K562 (cell line): ENCODE measurements around the gene FAM81B. TPM values are rescaled to one million over a fixed set of nuclear protein-coding genes. Genes with fewer than 3 reads are reported as not detected.

ENCODE experiments used
- ATAC-seq: fragments of 200-7000 bp; cut with Tn5 transposase; 3 replicates; pipeline ENCODE4 v1.9.1; 2020; ENCODE audit warnings: moderate library complexity
- BruUV-seq: library from RNA; stranded (reverse); fragments of 400-500 nt; replicated peaks from 2 replicates; lab custom pipeline; 2021; lab: Mats Ljungman, UMichigan
- CTCF ChIA-PET: fragments of 300-600 bp; formaldehyde crosslinking; extraction: SDS; loops from one replicate; lab custom pipeline; 2021; ENCODE audit warnings: low intra/inter-chr PET ratio; lab: Yijun Ruan, JAX
- POLR2A ChIA-PET: fragments of 300-600, 350-650 bp; sonication (Branson Sonifier 250); formaldehyde crosslinking; extraction: SDS; loops from one replicate; lab custom pipeline; 2021; ENCODE audit warnings: antibody characterized with exemption, inconsistent platforms; lab: Yijun Ruan, JAX
- DNase-seq, 4 experiments: peaks; one replicate each; pipeline versions ENCODE4 v3.0.0 to v3.0.0-alpha.2; 2011 to 2018; ENCODE audit warnings: low spot score in 3 of 4, mixed read lengths in 3 of 4; ENCODE audit errors: extremely low read depth in 1 of 4
- FAIRE-seq: peaks from 2 replicates; lab custom pipeline; 2011; peaks lifted over from hg19 to GRCh38; lab: Jason Lieb, UNC
- H2AFZ ChIP-seq: 2 replicates; pipeline ENCODE4 v1.6.0; 2011; ENCODE audit warnings: low read depth, low read length, control low read depth, inconsistent platforms
- H3K27ac ChIP-seq: fragments of 200-600 bp; 3 replicates; pipeline ENCODE4 v1.8.0; 2011; ENCODE audit warnings: low read depth, mild to moderate bottlenecking, control low read depth, inconsistent platforms, low read length, moderate library complexity, mixed read lengths; ENCODE audit errors: extremely low read depth
- H3K27me3 ChIP-seq, 2 experiments: fragments of 300-600 bp in 1 of 2; 2 replicates in 1 of 2; 3 replicates in 1 of 2; pipeline versions ENCODE4 v1.6.0 to v1.8.0; 2011; ENCODE audit warnings: inconsistent platforms in 2 of 2, low read length in 2 of 2, mild to moderate bottlenecking in 1 of 2, mixed read lengths in 1 of 2, moderate library complexity in 1 of 2; ENCODE audit not compliant: control insufficient read depth in 2 of 2, insufficient read depth in 2 of 2
- H3K36me3 ChIP-seq: fragments of 300-600 bp; 3 replicates; pipeline ENCODE4 v1.8.0; 2011; ENCODE audit warnings: mild to moderate bottlenecking, low read length, inconsistent platforms; ENCODE audit not compliant: control insufficient read depth, insufficient read depth
- H3K4me1 ChIP-seq, 2 experiments: fragments of 200-600 bp in 1 of 2; replicated peaks in 1 of 2; 2 replicates in 1 of 2; 3 replicates in 1 of 2; pipeline versions ENCODE4 v1.5.1 to v1.8.0; 2011; ENCODE audit warnings: inconsistent platforms in 2 of 2, low read length in 2 of 2, mild to moderate bottlenecking in 1 of 2, mixed read lengths in 1 of 2, moderate library complexity in 1 of 2; ENCODE audit not compliant: control insufficient read depth in 2 of 2, insufficient read depth in 2 of 2
- H3K4me2 ChIP-seq: 2 replicates; pipeline ENCODE4 v1.6.1; 2011; ENCODE audit warnings: low read length, control low read depth, inconsistent platforms, mixed read lengths; ENCODE audit not compliant: insufficient read depth
- H3K4me3 ChIP-seq: fragments of 200-600 bp; sonication (generic), shearing (Covaris generic); 2 replicates; pipeline ENCODE4 v1.5.1; 2016; ENCODE audit warnings: control low read depth, inconsistent platforms
- H3K79me2 ChIP-seq: fragments of 200-600 bp; 3 replicates; pipeline ENCODE4 v1.8.0; 2011; ENCODE audit warnings: low read length, inconsistent platforms; ENCODE audit not compliant: control insufficient read depth, insufficient read depth
- H3K9ac ChIP-seq, 2 experiments: 2 replicates each; pipeline versions ENCODE4 v1.6.0 to v1.6.1; 2011; ENCODE audit warnings: low read depth in 2 of 2, low read length in 2 of 2, control low read depth in 1 of 2, inconsistent platforms in 1 of 2, mild to moderate bottlenecking in 1 of 2, mixed read lengths in 1 of 2; ENCODE audit not compliant: insufficient read depth in 1 of 2
- H3K9me1 ChIP-seq: one replicate; pipeline ENCODE4 v1.6.0; 2011; ENCODE audit warnings: inconsistent platforms, mild to moderate bottlenecking, low read length, moderate library complexity; ENCODE audit not compliant: control insufficient read depth, insufficient read depth
- H3K9me3 ChIP-seq: replicated peaks from 2 replicates; pipeline ENCODE4 v1.5.1; 2011; ENCODE audit warnings: low read depth, low read length, inconsistent platforms; ENCODE audit not compliant: control insufficient read depth, insufficient read depth
- H4K20me1 ChIP-seq: replicated peaks from 2 replicates; pipeline ENCODE4 v1.6.1; 2011; ENCODE audit warnings: low read length, inconsistent platforms, mixed read lengths; ENCODE audit not compliant: control insufficient read depth, insufficient read depth
- ARID4B ChIP-seq: sonication (generic); formaldehyde crosslinking; IDR thresholded peaks from 2 replicates; pipeline ENCODE4 v1.8.0; 2022; ENCODE audit warnings: mild to moderate bottlenecking, missing genetic modification reagents
- ASH1L ChIP-seq: fragments of 450-650 bp; IDR thresholded peaks from 2 replicates; pipeline ENCODE4 v1.6.1; 2018; ENCODE audit warnings: borderline replicate concordance, mild to moderate bottlenecking, low read depth; ENCODE audit not compliant: partially characterized antibody
- HNRNPH1 ChIP-seq: fragments of 200-400 bp; formaldehyde crosslinking; optimal IDR thresholded peaks from 2 replicates; pipeline ENCODE3; 2017; ENCODE audit warnings: low read depth, mild to moderate bottlenecking, low read length, moderate library complexity
- KLF1 ChIP-seq: fragments of 450-650 bp; IDR thresholded peaks from 2 replicates; pipeline ENCODE4 v1.6.1; 2016; ENCODE audit warnings: missing genetic modification characterization, missing compliant biosample characterization
- LCOR ChIP-seq: sonication (generic); formaldehyde crosslinking; IDR thresholded peaks from 2 replicates; pipeline ENCODE4 v1.8.0; 2022; ENCODE audit warnings: mild to moderate bottlenecking, missing genetic modification reagents
- NCOA1 ChIP-seq: fragments of 450-650 bp; IDR thresholded peaks from 2 replicates; pipeline ENCODE4 v1.6.1; 2016; ENCODE audit warnings: low read depth
- PCBP1 ChIP-seq: fragments of 200-400 bp; formaldehyde crosslinking; IDR thresholded peaks from 2 replicates; pipeline ENCODE4 v1.6.1; 2018; ENCODE audit warnings: mild to moderate bottlenecking, low read depth, low read length; ENCODE audit not compliant: poor library complexity, severe bottlenecking
- PRMT5 ChIP-seq: sonication (generic); formaldehyde crosslinking; IDR thresholded peaks from 2 replicates; pipeline ENCODE4 v1.5.0; 2020; ENCODE audit warnings: missing genetic modification reagents
- SAFB ChIP-seq: fragments of 200-400 bp; formaldehyde crosslinking; IDR thresholded peaks from 2 replicates; pipeline ENCODE4 v1.6.1; 2017; ENCODE audit warnings: low read depth, low read length, borderline replicate concordance
- SETDB1 ChIP-seq: IDR thresholded peaks from one replicate; pipeline ENCODE4 v1.6.1; 2012; ENCODE audit warnings: low read length, control low read depth, inconsistent platforms
- SMARCA4 ChIP-seq: fragments of 450-650 bp; IDR thresholded peaks from 2 replicates; pipeline ENCODE4 v1.6.1; 2016
- SRSF1 ChIP-seq: fragments of 200-400 bp; formaldehyde crosslinking; IDR thresholded peaks from 2 replicates; pipeline ENCODE4 v1.6.1; 2017; ENCODE audit warnings: mild to moderate bottlenecking, low read depth, low read length, moderate library complexity
- SRSF9 ChIP-seq: fragments of 200-400 bp; formaldehyde crosslinking; IDR thresholded peaks from 2 replicates; pipeline ENCODE4 v1.6.1; 2017; ENCODE audit warnings: low read depth, low read length, borderline replicate concordance
- ZNF695 ChIP-seq: fragments of 450-650 bp; formaldehyde crosslinking; IDR thresholded peaks from 2 replicates; pipeline ENCODE4 v1.4.0; 2020; ENCODE audit warnings: mild to moderate bottlenecking, moderate library complexity
- ZSCAN29 ChIP-seq: fragments of 450-650 bp; IDR thresholded peaks from 2 replicates; pipeline ENCODE4 v1.6.1; 2017
- WGBS: fragments of 100-300 bp; shearing (Covaris generic); methylation state at CpG from one replicate; pipeline ENCODE4 v1.1.6; 2016; ENCODE audit warnings: low coverage, mixed read lengths; ENCODE audit not compliant: insufficient coverage; ENCODE audit errors: missing lambda C conversion rate; 5-methylcytosine and 5-hydroxymethylcytosine counted together
- in situ Hi-C: fragments of 300-500 bp; cut with MboI; formaldehyde crosslinking; loops from 4 replicates; pipeline ENCODE4 v1.15.0; 2018; ENCODE audit warnings: inconsistent platforms, mixed read lengths
- intact Hi-C: fragments of 100-400 bp; cut with micrococcal nuclease; formaldehyde crosslinking; loops from 2 replicates; pipeline ENCODE4 v1.14.2; 2022
- polyA plus RNA-seq, 8 experiments: library from polyadenylated mRNA; depleted of rRNA in 4 of 8; stranded (reverse) in 5 of 8; unstranded in 3 of 8; fragments of >200 nt; fragmentation: Nextera tagmentation in 2 of 8; fragmentation: Illumina TruSeq in 1 of 8; extraction: Ambion mirVana in 2 of 8; extraction: Trizol in 1 of 8; gene quantifications; 2 replicates each; pipeline versions ENCODE4 v1.2.1 to v1.2.3, GENCODE V29; 2011 to 2014; ENCODE audit warnings: inconsistent platforms in 1 of 8, missing spikeins in 1 of 8
- total RNA-seq, 7 experiments: library from RNA; depleted of rRNA in 6 of 7; stranded (reverse); fragments of >200 nt in 6 of 7; fragmentation: Illumina TruSeq in 2 of 7; extraction: Trizol in 2 of 7; gene quantifications; 2 replicates each; pipeline versions ENCODE4 v1.2.1 to v1.2.3, GENCODE V29; 2011 to 2021; ENCODE audit warnings: low replicate concordance in 1 of 7
- TF ChIP-seq, protein P1 (sequence below): sonication (generic); formaldehyde crosslinking; IDR thresholded peaks from 2 replicates; pipeline ENCODE4 v1.8.1; 2023; ENCODE audit warnings: mild to moderate bottlenecking, missing genetic modification reagents
- TF ChIP-seq, protein P2 (sequence below): fragments of 250-450 bp; sonication (Bioruptor Pico); IDR thresholded peaks from 2 replicates; pipeline ENCODE4 v1.8.0; 2021; ENCODE audit warnings: moderate library complexity, mild to moderate bottlenecking, inconsistent platforms

Gene FAM81B
- total and polyA plus RNA-seq, 9 of the 15 experiments (the other 6 are each of a cell fraction or from before 2014, with no cell fraction given), result 0.08 to 0.64 (median 0.25) TPM; not detected in 2

GRCh38 chr5:95424016-95424415 lies 32.9 kb downstream of the FAM81B start:
- TF ChIP-seq, protein P1, sequence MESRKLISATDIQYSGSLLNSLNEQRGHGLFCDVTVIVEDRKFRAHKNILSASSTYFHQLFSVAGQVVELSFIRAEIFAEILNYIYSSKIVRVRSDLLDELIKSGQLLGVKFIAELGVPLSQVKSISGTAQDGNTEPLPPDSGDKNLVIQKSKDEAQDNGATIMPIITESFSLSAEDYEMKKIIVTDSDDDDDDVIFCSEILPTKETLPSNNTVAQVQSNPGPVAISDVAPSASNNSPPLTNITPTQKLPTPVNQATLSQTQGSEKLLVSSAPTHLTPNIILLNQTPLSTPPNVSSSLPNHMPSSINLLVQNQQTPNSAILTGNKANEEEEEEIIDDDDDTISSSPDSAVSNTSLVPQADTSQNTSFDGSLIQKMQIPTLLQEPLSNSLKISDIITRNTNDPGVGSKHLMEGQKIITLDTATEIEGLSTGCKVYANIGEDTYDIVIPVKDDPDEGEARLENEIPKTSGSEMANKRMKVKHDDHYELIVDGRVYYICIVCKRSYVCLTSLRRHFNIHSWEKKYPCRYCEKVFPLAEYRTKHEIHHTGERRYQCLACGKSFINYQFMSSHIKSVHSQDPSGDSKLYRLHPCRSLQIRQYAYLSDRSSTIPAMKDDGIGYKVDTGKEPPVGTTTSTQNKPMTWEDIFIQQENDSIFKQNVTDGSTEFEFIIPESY (CRISPR knock-in tag), result no peak
- TF ChIP-seq SRSF9 (no peak), ASH1L (no peak), ZNF695 (CRISPR knock-in tag) (no peak), SRSF1 (no peak), NCOA1 (no peak), HNRNPH1 (no peak), PCBP1 (no peak), ZSCAN29 (no peak), SMARCA4 (no peak), KLF1 (tag) (no peak), SETDB1 (no peak), SAFB (no peak), ARID4B (CRISPR knock-in tag) (no peak), LCOR (CRISPR knock-in tag) (no peak), PRMT5 (CRISPR knock-in tag) (no peak)
- TF ChIP-seq, protein P2, sequence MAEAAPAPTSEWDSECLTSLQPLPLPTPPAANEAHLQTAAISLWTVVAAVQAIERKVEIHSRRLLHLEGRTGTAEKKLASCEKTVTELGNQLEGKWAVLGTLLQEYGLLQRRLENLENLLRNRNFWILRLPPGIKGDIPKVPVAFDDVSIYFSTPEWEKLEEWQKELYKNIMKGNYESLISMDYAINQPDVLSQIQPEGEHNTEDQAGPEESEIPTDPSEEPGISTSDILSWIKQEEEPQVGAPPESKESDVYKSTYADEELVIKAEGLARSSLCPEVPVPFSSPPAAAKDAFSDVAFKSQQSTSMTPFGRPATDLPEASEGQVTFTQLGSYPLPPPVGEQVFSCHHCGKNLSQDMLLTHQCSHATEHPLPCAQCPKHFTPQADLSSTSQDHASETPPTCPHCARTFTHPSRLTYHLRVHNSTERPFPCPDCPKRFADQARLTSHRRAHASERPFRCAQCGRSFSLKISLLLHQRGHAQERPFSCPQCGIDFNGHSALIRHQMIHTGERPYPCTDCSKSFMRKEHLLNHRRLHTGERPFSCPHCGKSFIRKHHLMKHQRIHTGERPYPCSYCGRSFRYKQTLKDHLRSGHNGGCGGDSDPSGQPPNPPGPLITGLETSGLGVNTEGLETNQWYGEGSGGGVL (CRISPR knock-in tag), result no peak
- ChIA-PET POLR2A (no interaction called here), CTCF (no interaction called here)
- ATAC-seq, result no peak
- Histone ChIP-seq H3K4me2 (no peak overlapping the region), H3K4me3 (no peak overlapping the region), H3K9ac (no peak overlapping the region), H4K20me1 (no peaks in the 10 kb centered on the region), H3K79me2 (no peaks in the 10 kb centered on the region), H3K4me1 (no peaks in the 10 kb centered on the region), H2AFZ (no peak overlapping the region), H3K36me3 (no peaks in the 10 kb centered on the region), H3K27ac (no peak overlapping the region), H3K9me1 (no peaks in the 10 kb centered on the region), H3K27me3 (no peaks in the 10 kb centered on the region; a peak in 1 of 5 replicates), H3K9me3 (no peaks in the 10 kb centered on the region)
- no peak for DNase-seq
- WGBS, result 6% methylated on average over 4 of the region's 4 CpGs
- in situ Hi-C loops (no loop called here), intact Hi-C loops (no loop called here)
- no peak for FAIRE-seq
- BruUV-seq, result no TSS peak
